Activated T-cell treated with anti-CD3 and anti-CD28 coated beads for 48 hours (primary cell): ENCODE measurements around the gene ISG20.
"Not testable (repeated sequence)": the region's sequence is repeated elsewhere in the genome, so short reads cannot be mapped to it uniquely, and the experiment has no call there.

Experiments
- DNase-seq: peaks from one replicate; pipeline ENCODE4 v3.0.0-alpha.2; 2020; ENCODE audit warnings: low read depth

ISG20 gene

GRCh38 chr15:88618686-88619085, 20.1 kb upstream of the ISG20 start:
- no peak for DNase-seq

GRCh38 chr15:88619796-88620195, 19.0 kb upstream of the ISG20 start:
- DNase-seq: no peak

GRCh38 chr15:88620995-88621772, 17.6 kb upstream of the ISG20 start, which contains the start of gene AEN:
TSS of gene AEN (plus strand) at chr15:88621340. CDS start at chr15:88626210, 4,870 bp downstream.
- peak; percentile 94 for DNase-seq

GRCh38 chr15:88621789-88622604, 16.8 kb upstream of the ISG20 start:
- peak; percentile 27 for DNase-seq

GRCh38 chr15:88622605-88622975, 16.2 kb upstream of the ISG20 start:
- no peak for DNase-seq

GRCh38 chr15:88623061-88623460, 15.8 kb upstream of the ISG20 start:
- peak; percentile 65 for DNase-seq

- DNase-seq: no peak
Observed at GRCh38 chr15:88623632-88624031, 15.2 kb upstream of the ISG20 start.

- no peak for DNase-seq
Observed at GRCh38 chr15:88624156-88624970, 14.5 kb upstream of the ISG20 start.

- DNase-seq: no peak
Observed at GRCh38 chr15:88624971-88625490, 13.8 kb upstream of the ISG20 start.

- no peak for DNase-seq
Observed at GRCh38 chr15:88625943-88626741, 12.7 kb upstream of the ISG20 start.

- peak; percentile 27 for DNase-seq
Observed at GRCh38 chr15:88627463-88627862, 11.4 kb upstream of the ISG20 start.

- DNase-seq: no peak
Observed at GRCh38 chr15:88628018-88628654, 10.7 kb upstream of the ISG20 start.

- no peak for DNase-seq
Observed at GRCh38 chr15:88629071-88629470, 9.7 kb upstream of the ISG20 start.

GRCh38 chr15:88630141-88630721, 8.6 kb upstream of the ISG20 start:
- DNase-seq: no peak

- no peak for DNase-seq
Observed at GRCh38 chr15:88630798-88631463, 7.9 kb upstream of the ISG20 start.

- no peak for DNase-seq
Observed at GRCh38 chr15:88631464-88632028, 7.3 kb upstream of the ISG20 start.

GRCh38 chr15:88632797-88633196, 6.0 kb upstream of the ISG20 start:
- DNase-seq: not testable (repeated sequence)

- no peak for DNase-seq
Observed at GRCh38 chr15:88634449-88634848, 4.4 kb upstream of the ISG20 start.

- DNase-seq: no peak
Observed at GRCh38 chr15:88635318-88635717, 3.5 kb upstream of the ISG20 start.
